Kidney capillary endothelial cell (primary cell): Measurements from ENCODE around the gene AIMP2.
"Not testable (repeated sequence)": the region's sequence is repeated elsewhere in the genome, so short reads cannot be mapped to it uniquely, and the experiment has no call there.

Experiments
- DNase-seq: peaks from one replicate; pipeline ENCODE4 v3.0.0-alpha.2; 2018; ENCODE audit warnings: low spot score

Gene AIMP2

GRCh38 chr7:6026011-6026819, 17.1 kb downstream of the AIMP2 start:
- peak; percentile 18 for DNase-seq

GRCh38 chr7:6026820-6027311, 17.8 kb downstream of the AIMP2 start:
- no peak for DNase-seq

- DNase-seq, result no peak
Observed at GRCh38 chr7:6027806-6028365, 18.8 kb downstream of the AIMP2 start.

GRCh38 chr7:6028563-6028962, 19.5 kb downstream of the AIMP2 start:
- no peak for DNase-seq

GRCh38 chr7:6030988-6031387, 21.9 kb downstream of the AIMP2 start, which contains the start of gene ANKRD61:
ANKRD61 (plus strand) TSS chr7:6031376; CDS start chr7:6031376, 0 bp downstream.
- DNase-seq, result no peak

GRCh38 chr7:6031567-6031966, 22.5 kb downstream of the AIMP2 start:
- DNase-seq, result no peak

GRCh38 chr7:6032167-6032566, 23.1 kb downstream of the AIMP2 start:
- DNase-seq, result no peak

GRCh38 chr7:6032641-6033040, 23.6 kb downstream of the AIMP2 start:
- DNase-seq, result no peak

GRCh38 chr7:6035165-6035564, 26.1 kb downstream of the AIMP2 start:
- DNase-seq, result no peak

- DNase-seq, result no peak
Observed at GRCh38 chr7:6035686-6036085, 26.6 kb downstream of the AIMP2 start.

GRCh38 chr7:6049780-6050179, 40.7 kb downstream of the AIMP2 start:
- DNase-seq, result no peak

- DNase-seq, result not testable (repeated sequence)
Observed at GRCh38 chr7:6051185-6051584, 42.1 kb downstream of the AIMP2 start.

- no peak for DNase-seq
Observed at GRCh38 chr7:6056616-6057015, 47.5 kb downstream of the AIMP2 start.

- no peak for DNase-seq
Observed at GRCh38 chr7:6057316-6058129, 48.5 kb downstream of the AIMP2 start.

GRCh38 chr7:6059941-6060340, 50.9 kb downstream of the AIMP2 start:
- DNase-seq, result not testable (repeated sequence)

GRCh38 chr7:6071406-6071805, 62.3 kb downstream of the AIMP2 start:
- no peak for DNase-seq
